Measurements from ENCODE around the gene SORBS1. TPM values are rescaled to one million over a fixed set of nuclear protein-coding genes. Genes with fewer than 3 reads are reported as not detected.

The SORBS1 gene
- total and polyA plus RNA-seq, 9 of the 15 experiments (the other 6 are each of a cell fraction or from before 2014, with no cell fraction given): 2.0 to 13.3 (median 6.5) TPM

DNA sequence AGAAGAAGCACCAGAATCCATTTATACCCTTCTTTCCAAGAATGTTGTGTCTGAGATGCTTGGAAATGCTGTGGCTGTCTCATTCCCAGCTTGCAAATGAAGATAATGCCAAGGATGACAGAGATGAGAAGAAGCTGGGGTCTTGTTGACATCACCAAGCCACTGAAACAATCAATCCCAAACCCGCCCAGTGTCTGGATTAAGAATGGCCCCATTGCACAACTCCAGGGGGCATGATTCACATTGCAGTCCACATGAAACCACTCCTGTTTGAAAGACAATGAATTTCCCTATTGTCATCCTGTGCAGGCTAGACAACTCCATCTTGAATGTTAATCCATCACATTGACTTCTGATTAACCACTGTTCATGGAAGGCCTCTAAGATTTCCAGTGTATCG is 28.6 kb downstream of the SORBS1 start:
- FAIRE-seq: no peak
- in situ Hi-C loops (cut with MboI): no loop called here
- TF ChIP-seq CREB1 (IDR thresholded peaks at IDR 0.05) (no peak), CREB1 (CRISPR knock-in tag; IDR thresholded peaks at IDR 0.05) (no peak), FOSL1 (tag; conservative IDR thresholded peaks at IDR 0.05) (0 out of 2 replicates have a peak, but pooled peaks have one; percentile 1), HOXB6 (CRISPR knock-in tag; IDR thresholded peaks at IDR 0.05; ENCODE audit: borderline replicate concordance) (no peak), EHMT2 (IDR thresholded peaks at IDR 0.05) (0 out of 2 replicates have a peak, but pooled peaks have one; percentile 5), SMARCE1 (IDR thresholded peaks at IDR 0.05) (no peak), RAD21 (CRISPR knock-in tag; conservative IDR thresholded peaks at IDR 0.05 in 1 of 2, IDR thresholded peaks at IDR 0.05 in 1 of 2) (no peak), HDAC2 (IDR thresholded peaks at IDR 0.05) (no peak), SUPT5H (IDR thresholded peaks at IDR 0.05) (no peak), PPARD (CRISPR knock-in tag; IDR thresholded peaks at IDR 0.05) (no peak), RBM15 (IDR thresholded peaks at IDR 0.05; ENCODE audit: insufficient read depth, low read length) (no peak), NR2F6 (CRISPR knock-in tag; IDR thresholded peaks at IDR 0.05) (no peak), FOXM1 (IDR thresholded peaks at IDR 0.05; ENCODE audit: low read depth) (no peak), FOXM1 (CRISPR knock-in tag; IDR thresholded peaks at IDR 0.05; ENCODE audit: low read depth) (no peak), KDM4B (IDR thresholded peaks at IDR 0.05; ENCODE audit: borderline replicate concordance in 2 of 2, low read depth in 1 of 2) (no peak), PHF20 (IDR thresholded peaks at IDR 0.05; ENCODE audit: partially characterized antibody) (no peak), MEF2D (tag; conservative IDR thresholded peaks at IDR 0.05; ENCODE audit: low read depth) (no peak), CEBPB (tag; IDR thresholded peaks at IDR 0.05) (peak; percentile 81), SOX6 (IDR thresholded peaks at IDR 0.05) (peak; percentile 16), RB1 (IDR thresholded peaks at IDR 0.05; ENCODE audit: low read depth) (no peak)
- TF ChIP-seq, protein P1, sequence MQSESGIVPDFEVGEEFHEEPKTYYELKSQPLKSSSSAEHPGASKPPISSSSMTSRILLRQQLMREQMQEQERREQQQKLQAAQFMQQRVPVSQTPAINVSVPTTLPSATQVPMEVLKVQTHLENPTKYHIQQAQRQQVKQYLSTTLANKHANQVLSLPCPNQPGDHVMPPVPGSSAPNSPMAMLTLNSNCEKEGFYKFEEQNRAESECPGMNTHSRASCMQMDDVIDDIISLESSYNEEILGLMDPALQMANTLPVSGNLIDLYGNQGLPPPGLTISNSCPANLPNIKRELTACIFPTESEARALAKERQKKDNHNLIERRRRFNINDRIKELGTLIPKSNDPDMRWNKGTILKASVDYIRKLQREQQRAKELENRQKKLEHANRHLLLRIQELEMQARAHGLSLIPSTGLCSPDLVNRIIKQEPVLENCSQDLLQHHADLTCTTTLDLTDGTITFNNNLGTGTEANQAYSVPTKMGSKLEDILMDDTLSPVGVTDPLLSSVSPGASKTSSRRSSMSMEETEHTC (IDR thresholded peaks at IDR 0.05): no peak
- TF ChIP-seq, protein P2, sequence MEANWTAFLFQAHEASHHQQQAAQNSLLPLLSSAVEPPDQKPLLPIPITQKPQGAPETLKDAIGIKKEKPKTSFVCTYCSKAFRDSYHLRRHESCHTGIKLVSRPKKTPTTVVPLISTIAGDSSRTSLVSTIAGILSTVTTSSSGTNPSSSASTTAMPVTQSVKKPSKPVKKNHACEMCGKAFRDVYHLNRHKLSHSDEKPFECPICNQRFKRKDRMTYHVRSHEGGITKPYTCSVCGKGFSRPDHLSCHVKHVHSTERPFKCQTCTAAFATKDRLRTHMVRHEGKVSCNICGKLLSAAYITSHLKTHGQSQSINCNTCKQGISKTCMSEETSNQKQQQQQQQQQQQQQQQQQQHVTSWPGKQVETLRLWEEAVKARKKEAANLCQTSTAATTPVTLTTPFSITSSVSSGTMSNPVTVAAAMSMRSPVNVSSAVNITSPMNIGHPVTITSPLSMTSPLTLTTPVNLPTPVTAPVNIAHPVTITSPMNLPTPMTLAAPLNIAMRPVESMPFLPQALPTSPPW (CRISPR knock-in tag; IDR thresholded peaks at IDR 0.05): no peak
- TF ChIP-seq, protein P3, sequence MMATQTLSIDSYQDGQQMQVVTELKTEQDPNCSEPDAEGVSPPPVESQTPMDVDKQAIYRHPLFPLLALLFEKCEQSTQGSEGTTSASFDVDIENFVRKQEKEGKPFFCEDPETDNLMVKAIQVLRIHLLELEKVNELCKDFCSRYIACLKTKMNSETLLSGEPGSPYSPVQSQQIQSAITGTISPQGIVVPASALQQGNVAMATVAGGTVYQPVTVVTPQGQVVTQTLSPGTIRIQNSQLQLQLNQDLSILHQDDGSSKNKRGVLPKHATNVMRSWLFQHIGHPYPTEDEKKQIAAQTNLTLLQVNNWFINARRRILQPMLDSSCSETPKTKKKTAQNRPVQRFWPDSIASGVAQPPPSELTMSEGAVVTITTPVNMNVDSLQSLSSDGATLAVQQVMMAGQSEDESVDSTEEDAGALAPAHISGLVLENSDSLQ (IDR thresholded peaks at IDR 0.05): no peak

More for the DNA sequence above, 28.6 kb downstream of the SORBS1 start:
- Histone ChIP-seq H3K9me3 (replicated peaks; ENCODE audit: control insufficient read depth, insufficient read depth, low read depth, low read length) (no peaks in the 10 kb centered on the region), H2AFZ (ENCODE audit: low read depth, low read length) (peak overlapping the region; percentile 72), H3K9me1 (ENCODE audit: control insufficient read depth, insufficient read depth, low read length) (no peaks in the 10 kb centered on the region), H3K79me2 (ENCODE audit: control insufficient read depth, insufficient read depth, low read length) (peaks cover 31% of the 10 kb centered on the region), H4K20me1 (replicated peaks; ENCODE audit: control insufficient read depth, insufficient read depth, low read length) (no peaks in the 10 kb centered on the region), H3K27ac (ENCODE audit: extremely low read depth, low read depth, low read length) (peak overlapping the region; percentile 92), H3K27me3 (ENCODE audit: control insufficient read depth in 2 of 2, insufficient read depth in 2 of 2, low read length in 2 of 2) (no peaks in the 10 kb centered on the region), H3K4me2 (ENCODE audit: insufficient read depth, low read length) (peak overlapping the region; percentile 77), H3K9ac (ENCODE audit: insufficient read depth in 1 of 2, low read depth in 2 of 2, low read length in 2 of 2) (peak overlapping the region in 1 of 2 experiments; percentile 70; a peak in 2 of 4 replicates), H3K4me3 (no peak overlapping the region), H3K4me1 (replicated peaks in 1 of 2; ENCODE audit: control insufficient read depth in 2 of 2, insufficient read depth in 2 of 2, low read length in 2 of 2) (peaks cover 32 to 84% of the 10 kb centered on the region in 2 experiments), H3K36me3 (ENCODE audit: control insufficient read depth, insufficient read depth, low read length) (no peaks in the 10 kb centered on the region; the same call in 2 of the 3 replicates)
- POLR2A ChIA-PET: interaction anchor here (0.7 to 2.0 kb wide), 5 partner anchors 12 to 28 kb away, joined by 3 to 9 read pairs (median 4); no protein-coding TSS in a partner anchor
- BruUV-seq (replicated peaks): no TSS peak
- WGBS (ENCODE audit: insufficient coverage, low coverage, missing lambda C conversion rate): 23% methylated on average over 2 of the region's 2 CpGs
- DNase-seq (ENCODE audit: extremely low read depth in 1 of 4, low spot score in 3 of 4): peak in 1 of 4 experiments; percentile 34
- CTCF ChIA-PET (ENCODE audit: low intra/inter-chr PET ratio): no interaction called here
- no peak for ATAC-seq
- intact Hi-C loops (cut with micrococcal nuclease): loop anchor here (2.0 kb wide), 1 partner anchor 16 kb away; no protein-coding TSS in a partner anchor
